AG08395 (cell line): ENCODE results near the gene FCHSD2.
"Not testable (repeated sequence)": the region's sequence is repeated elsewhere in the genome, so short reads cannot be mapped to it uniquely, and the experiment has no call there.

Source experiments
- DNase-seq: peaks from one replicate; pipeline ENCODE4 v3.0.0; 2012; ENCODE audit warnings: mixed read lengths, low spot score

FCHSD2 gene

DNA sequence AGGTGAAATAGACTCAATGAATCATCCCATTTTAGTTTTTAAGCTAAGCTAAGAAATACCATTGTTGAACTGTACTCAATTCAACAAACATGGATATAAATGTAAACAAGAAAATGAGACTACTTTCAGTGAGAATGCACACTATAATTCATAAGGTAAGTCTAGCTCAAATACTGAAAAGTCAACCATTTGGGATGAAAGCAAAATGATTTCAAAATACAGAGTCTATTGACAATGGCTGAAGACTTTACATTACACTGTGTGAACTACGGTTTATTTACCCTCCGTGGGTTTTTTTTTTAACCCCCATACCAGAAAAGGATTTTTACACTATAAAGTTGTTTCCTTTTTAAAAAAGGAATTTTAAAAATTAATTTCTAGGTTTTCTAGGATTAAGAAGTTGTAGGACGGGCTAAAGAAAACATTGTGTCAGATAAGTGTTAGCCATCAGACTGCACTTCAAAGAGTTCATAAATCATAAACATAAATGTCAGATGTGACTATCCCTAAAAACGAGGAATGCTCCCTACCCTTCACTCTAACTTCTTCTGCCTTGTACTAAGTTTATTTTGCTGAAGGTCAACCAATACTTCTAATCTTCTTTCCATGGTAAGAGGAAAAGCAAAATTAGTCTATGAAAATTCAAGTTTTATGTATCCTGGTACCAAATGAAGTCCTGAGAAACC, 83.0 kb downstream of the FCHSD2 start:
- no peak for DNase-seq

DNA sequence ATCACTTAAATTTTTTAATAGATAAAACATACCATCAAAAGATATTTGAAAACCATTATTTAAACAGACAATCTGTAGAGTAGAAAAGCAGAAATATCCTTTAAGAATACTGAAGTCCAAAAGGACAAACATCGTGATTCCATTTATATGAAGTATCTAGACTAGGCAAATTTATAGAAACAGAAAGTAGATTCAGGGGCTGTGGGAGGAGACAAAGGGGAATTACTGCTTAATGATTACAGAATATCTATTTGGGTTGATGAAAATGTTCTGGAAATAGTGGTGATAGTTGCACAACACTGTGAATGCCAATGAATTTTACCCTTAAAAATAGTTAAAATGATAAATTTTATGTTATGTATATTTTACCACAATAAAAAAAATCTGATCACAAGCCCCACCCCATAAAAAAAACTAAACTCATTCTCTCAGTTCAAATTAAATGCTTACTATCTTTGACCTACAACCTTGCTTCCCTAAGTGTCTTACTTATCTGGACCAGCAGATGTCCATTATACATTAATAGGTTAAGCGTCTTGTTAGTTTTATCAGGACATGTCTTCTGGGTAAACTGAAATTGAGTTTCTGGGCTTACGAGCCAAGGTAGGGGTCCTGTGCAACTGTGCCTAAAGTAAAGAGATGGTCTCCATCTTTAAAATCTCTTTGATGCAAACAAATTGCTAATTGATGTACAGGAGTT, 86.3 kb downstream of the FCHSD2 start:
- DNase-seq, result no peak

GRCh38 chr11:73055002-73055401, 87.1 kb downstream of the FCHSD2 start:
- no peak for DNase-seq

DNA sequence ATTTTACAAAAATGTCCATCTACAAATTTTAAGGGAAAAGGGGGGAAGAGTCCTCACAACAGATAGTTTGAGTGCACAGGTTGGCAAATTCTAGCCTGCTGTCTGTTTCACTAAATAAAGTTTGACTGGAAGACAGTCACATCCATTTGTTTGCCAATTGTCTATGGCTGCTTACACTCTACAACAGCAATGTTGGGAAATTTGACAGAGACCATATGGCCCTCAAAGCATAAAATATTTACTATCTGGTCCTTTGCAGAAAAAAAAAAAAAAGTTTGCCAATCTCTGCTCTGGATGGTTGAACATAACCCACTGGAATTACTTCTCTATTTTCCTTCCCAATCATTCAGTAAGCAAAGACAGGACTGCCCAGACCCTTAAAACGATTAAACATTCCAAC, 88.2 kb downstream of the FCHSD2 start:
- no peak for DNase-seq

DNA sequence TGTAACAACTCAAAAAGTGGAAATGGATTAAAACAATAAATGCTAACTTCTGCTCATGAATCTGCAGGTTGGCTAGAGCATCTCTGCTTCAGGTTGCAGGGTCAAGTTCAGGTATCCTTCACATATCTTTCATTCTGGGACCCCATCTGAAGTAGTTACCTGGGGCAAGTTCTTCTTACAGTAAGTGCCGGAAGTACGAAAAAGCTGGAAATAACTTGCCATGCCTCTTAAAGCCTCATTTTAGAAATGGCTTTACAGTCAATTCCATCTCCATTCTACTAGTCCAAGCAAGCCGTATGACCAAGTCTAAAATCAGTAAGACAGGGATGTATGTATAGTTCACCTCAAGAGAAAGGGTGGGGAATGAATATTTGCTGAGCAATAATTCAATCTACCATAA, 93.7 kb downstream of the FCHSD2 start:
- no peak for DNase-seq

- DNase-seq, result no peak
Measured at GRCh38 chr11:73047773-73048371, 94.2 kb downstream of the FCHSD2 start.

DNA sequence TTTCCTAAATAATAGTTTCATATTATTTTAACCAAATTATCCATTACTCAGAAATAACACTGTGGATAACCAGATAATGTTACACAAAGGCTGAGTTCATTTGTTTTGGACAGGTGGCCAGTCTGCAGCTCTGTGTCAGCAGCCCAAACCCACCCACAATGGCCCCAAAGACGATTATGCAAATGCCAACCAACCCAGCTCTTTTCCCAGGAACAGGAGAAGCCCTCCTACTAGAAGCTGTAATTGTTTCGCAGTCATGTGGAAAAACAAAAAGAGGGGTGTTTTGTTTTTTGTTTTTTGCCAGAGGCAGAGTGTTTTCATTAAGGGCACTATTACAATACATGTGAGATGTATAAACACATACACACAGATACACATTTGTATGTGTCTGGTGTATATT, 102.1 kb downstream of the FCHSD2 start:
- no peak for DNase-seq

DNA sequence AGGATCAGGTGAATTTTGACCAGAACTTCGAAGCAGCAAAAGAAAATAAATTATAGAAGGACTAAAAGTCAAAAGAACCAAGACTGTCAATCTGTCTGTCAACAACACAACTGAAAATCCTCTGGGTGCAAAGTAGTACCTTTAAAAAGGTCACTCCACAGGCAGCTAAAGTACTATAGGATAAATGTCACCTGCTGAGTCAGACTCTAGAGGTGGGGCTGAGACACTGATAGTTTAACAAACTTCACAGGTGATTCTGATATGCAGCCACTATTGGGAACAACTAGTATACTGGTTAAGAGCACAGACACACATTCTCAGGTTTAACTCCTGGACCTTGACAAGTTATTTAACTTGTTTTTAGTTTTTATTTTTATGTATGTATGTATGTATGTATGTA, 107.3 kb downstream of the FCHSD2 start:
- no peak for DNase-seq

DNA sequence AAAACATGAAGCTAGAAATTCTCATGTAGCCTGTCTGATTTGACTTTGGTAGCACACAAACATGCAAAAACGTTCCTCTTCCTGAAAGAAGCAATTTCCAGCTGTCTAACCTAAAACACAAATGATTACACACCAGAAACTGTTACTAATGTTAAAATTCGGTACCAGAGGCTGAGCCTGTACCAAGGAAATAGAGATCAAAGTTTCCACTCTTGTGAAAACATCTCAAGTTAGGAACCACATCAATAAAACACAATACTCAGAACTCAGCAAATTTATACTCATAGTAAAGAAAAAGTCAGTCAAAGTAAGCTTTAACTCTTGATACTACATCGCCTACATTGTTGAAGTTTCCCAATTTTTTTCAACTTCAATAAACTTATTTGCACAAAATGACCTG, 107.8 kb downstream of the FCHSD2 start:
- no peak for DNase-seq

GRCh38 chr11:73030130-73030529, 112.0 kb downstream of the FCHSD2 start:
- DNase-seq, result no peak

- DNase-seq, result no peak
Measured at GRCh38 chr11:73029403-73029802, 112.7 kb downstream of the FCHSD2 start.

DNA sequence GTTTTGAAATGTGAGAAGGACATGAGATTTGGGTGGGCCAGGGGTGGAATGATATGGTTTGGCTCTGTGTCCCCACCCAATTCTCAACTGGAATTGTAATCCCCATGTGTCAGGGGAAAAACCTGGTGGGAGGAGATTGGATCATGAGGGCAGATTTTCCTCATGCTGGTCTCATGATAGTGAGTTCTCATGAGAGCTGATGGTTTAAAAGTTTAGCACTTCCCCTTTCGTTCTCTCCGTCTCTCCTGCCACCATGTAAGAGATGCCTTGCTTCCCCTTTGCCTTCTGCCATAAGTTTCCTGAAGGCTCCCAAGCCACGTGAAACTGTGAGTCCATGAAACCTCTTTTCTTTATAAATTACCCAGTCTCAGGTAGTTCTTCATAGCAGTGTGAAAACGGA, 113.5 kb downstream of the FCHSD2 start:
- no peak for DNase-seq

- not testable (repeated sequence) for DNase-seq
Measured at GRCh38 chr11:73027840-73028239, 114.3 kb downstream of the FCHSD2 start.

DNA sequence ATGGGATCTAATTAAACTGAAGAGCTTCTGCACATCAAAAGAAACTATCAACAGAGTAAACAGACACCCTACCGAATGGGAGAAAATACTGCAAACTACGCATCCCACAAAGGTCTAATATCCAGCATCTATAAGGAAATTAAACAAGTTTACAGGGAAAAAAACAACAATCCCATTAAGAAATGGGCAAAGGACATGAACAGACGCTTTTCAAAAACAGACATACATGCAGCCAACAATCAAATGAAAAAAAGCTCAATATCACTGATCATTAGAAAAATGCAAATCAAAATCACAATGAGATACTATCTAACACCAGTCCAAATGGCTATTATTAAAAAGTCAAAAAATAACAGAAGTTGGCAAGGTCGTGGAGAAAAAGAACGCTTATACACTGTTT, 117.5 kb downstream of the FCHSD2 start:
- DNase-seq, result no peak

DNA sequence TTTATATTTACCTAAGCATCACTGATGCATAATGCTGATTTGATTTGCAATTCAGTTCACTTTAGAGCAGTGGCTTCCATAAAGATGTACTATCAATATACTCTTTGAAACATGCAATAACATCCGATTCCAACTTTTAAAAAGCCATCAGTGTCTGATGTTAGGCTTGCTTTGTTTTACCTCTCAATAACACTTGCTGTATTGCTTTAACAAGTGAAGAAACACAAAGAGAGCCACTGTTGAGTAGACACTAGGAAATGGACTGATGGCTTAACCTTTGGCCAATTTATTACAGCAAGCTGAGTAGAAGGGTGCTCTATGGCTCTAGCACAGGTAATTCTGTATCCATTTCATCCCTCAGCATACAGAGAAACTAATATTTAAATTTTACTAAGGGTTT, 122.1 kb downstream of the FCHSD2 start:
- DNase-seq, result no peak

DNA sequence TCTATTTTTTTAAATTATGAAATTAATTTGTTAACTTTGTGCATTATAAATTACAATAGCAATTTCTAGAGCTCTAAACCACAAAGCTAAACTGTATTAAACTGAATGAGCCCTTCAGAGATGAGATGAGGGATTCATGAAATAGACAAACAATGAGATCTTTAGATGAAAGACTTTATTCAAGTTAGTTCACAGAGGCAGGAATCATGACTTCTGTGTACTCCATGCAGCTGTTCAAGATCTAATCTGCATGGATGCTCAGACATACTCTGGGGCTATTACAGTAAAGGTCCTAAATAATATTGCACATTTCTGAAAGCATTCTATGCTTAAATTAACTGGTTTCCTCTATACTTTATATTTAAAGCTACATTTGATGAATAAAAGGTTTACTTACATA, 122.7 kb downstream of the FCHSD2 start:
- DNase-seq, result no peak

GRCh38 chr11:73018856-73019255, 123.3 kb downstream of the FCHSD2 start:
- DNase-seq, result no peak

GRCh38 chr11:73017024-73017751, 124.9 kb downstream of the FCHSD2 start:
- no peak for DNase-seq

GRCh38 chr11:73013021-73013420, 129.1 kb downstream of the FCHSD2 start:
- DNase-seq, result no peak

DNA sequence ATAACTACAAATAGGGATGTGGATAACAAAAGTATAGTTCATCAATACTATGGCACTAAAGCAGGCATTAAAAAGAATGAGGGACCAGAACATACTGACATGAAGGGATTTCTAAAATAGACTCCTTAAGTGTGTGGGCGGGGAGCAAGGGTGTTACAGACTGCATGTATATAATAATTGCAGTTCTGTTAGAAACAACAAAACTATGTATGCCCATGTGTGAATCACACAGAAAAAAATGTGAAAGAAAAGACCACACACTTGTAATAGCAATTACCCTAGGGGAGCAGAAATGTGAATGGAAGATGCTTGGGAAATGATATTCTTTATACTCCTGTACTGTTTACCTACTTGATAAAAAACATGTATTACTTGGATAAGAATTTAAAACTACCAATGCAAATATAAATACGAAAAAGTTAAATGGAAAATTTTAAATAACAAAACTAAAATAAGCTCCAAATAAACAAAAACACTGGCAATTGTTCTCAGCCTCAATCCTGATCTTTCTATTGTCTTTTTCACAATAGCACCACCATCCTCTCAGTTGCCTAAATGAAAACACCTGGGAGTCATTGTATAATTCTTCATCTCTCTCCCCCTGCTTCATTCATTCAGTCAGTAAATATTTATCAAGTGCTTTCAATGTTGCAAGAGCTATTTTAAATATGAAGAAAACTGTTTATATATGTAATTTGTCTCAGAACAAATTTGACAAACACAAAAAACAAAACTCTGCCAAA, 129.8 kb downstream of the FCHSD2 start:
- DNase-seq, result peak; percentile 19

DNA sequence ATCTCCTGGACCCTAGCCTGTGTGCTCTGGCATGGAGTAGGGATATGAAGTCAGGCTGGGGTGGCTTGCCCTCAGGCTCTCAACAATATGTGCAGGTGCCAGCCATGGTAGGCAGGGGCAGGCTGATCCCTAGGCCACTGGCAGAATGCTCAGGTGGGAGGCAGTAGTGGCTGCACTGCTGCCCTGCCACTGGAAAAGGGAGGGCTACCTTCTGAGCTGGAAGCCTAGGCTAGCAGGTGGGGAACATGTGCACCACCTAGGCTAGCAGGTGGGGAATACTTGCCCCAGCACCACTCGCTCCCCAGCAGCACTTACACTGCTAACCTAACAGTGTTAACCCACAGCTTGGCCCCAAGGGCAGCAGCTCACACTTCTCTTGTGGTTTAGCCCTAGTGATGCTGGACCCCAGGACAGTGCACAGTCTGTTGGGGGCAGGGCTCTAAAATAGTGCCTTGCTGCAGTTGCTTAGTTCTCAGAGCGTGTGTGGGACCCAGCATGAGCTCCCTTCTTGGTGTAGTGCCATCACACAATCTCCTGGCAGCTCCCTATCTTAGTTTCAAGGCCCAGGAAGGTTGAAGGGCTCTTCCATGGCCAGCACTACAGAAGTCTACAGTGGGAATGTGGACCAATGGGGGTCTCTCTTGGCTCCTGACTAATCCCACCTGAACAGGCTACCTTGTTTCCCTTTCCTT, 130.8 kb downstream of the FCHSD2 start:
- no peak for DNase-seq

- no peak for DNase-seq
Measured at GRCh38 chr11:73009972-73010371, 132.1 kb downstream of the FCHSD2 start.
